Liver (tissue), 3 donors: ENCODE measurements around the gene MYO15B.

Experiments used
- CTCF ChIP-seq: fragments of 150-350 bp; IDR thresholded peaks from 2 replicates; pipeline ENCODE4 v1.5.1; 2017; ENCODE audit warnings: improper control_type of control experiment, low read depth, low read length; ENCODE audit not compliant: missing input control
- SP1 ChIP-seq: IDR thresholded peaks from 2 replicates; pipeline ENCODE4 v1.6.1; 2018; ENCODE audit warnings: antibody characterized with exemption, mild to moderate bottlenecking
- TAF1 ChIP-seq: conservative IDR thresholded peaks from 2 replicates; pipeline ENCODE4 v1.6.1; 2016; ENCODE audit warnings: antibody characterized with exemption, mild to moderate bottlenecking
- donor health status: healthy.
- donor health status: healthy.

- no peak for TF ChIP-seq CTCF
- TF ChIP-seq TAF1: no peak
- no peak for TF ChIP-seq SP1
These were observed 51.7 kb downstream of the MYO15B start for GRCh38 chr17:75639327-75639726.
